Suprapubic skin (tissue), 4 donors: ENCODE data around the gene SIK2. TPM values are rescaled to one million over a fixed set of nuclear protein-coding genes. Genes with fewer than 3 reads are reported as not detected.

ENCODE experiments used
- DNase-seq, 2 donors: peaks; one replicate each; pipeline ENCODE4 v3.0.0-alpha.2; 2019; ENCODE audit warnings: low spot score in 2 of 2
- H3K27ac ChIP-seq: fragments of 200-600 bp; sonication (generic); one replicate; pipeline ENCODE4 v1.5.1; 2019
- H3K27me3 ChIP-seq: fragments of 200-600 bp; sonication (generic); one replicate; pipeline ENCODE4 v1.5.1; 2019
- H3K36me3 ChIP-seq: fragments of 200-600 bp; sonication (generic); one replicate; pipeline ENCODE4 v1.5.1; 2019
- H3K4me1 ChIP-seq: fragments of 200-600 bp; sonication (generic); one replicate; pipeline ENCODE4 v1.5.1; 2019
- H3K4me3 ChIP-seq: fragments of 200-600 bp; sonication (generic); one replicate; pipeline ENCODE4 v1.5.1; 2019; ENCODE audit warnings: mild to moderate bottlenecking
- H3K9me3 ChIP-seq: fragments of 200-600 bp; sonication (generic); one replicate; pipeline ENCODE4 v1.5.1; 2019
- CTCF ChIP-seq, 2 donors: fragments of 200-600 bp in 1 of 2; fragments of 450-650 bp in 1 of 2; sonication (generic) in 1 of 2; IDR thresholded peaks; one replicate each; pipeline ENCODE4 v1.5.1; 2016 to 2019; ENCODE audit warnings: antibody characterized with exemption in 2 of 2, mild to moderate bottlenecking in 1 of 2, moderate library complexity in 1 of 2
- EP300 ChIP-seq: sonication (generic); formaldehyde crosslinking; IDR thresholded peaks from one replicate; pipeline ENCODE4 v1.6.1; 2017; ENCODE audit warnings: antibody characterized with exemption
- POLR2A ChIP-seq, 2 donors: fragments of 450-650 bp; IDR thresholded peaks; one replicate each; pipeline ENCODE4 v1.6.1; 2017; ENCODE audit warnings: antibody characterized with exemption in 2 of 2, mild to moderate bottlenecking in 2 of 2, moderate library complexity in 2 of 2
- POLR2AphosphoS5 ChIP-seq, 3 donors: sonication (generic); formaldehyde crosslinking; IDR thresholded peaks; one replicate each; pipeline ENCODE4 v1.6.1; 2017; ENCODE audit warnings: antibody characterized with exemption in 3 of 3
- WGBS: methylation state at CpG from one replicate; pipeline ENCODE4 v1.1.5; 2018; 5-methylcytosine and 5-hydroxymethylcytosine counted together
- total RNA-seq, 4 donors: library from RNA; depleted of rRNA; stranded (reverse); fragments of >200 nt; gene quantifications; one replicate each; pipeline ENCODE4 v1.1.0, GENCODE V29; 2016

Gene SIK2
- total RNA-seq, 4 donors from 2014 or later: 13.9 to 29.0 (median 25.1) TPM

- Histone ChIP-seq H3K4me3 (no peak overlapping the region), H3K36me3 (no peaks in the 10 kb centered on the region), H3K27me3 (no peaks in the 10 kb centered on the region), H3K27ac (no peak overlapping the region), H3K4me1 (no peaks in the 10 kb centered on the region), H3K9me3 (no peaks in the 10 kb centered on the region)
- TF ChIP-seq EP300 (no peak), POLR2AphosphoS5 (IDR thresholded peaks at IDR 0.05) (no peak), POLR2A (IDR thresholded peaks at IDR 0.05) (no peak), CTCF (IDR thresholded peaks at IDR 0.05) (no peak)
- no peak for DNase-seq
These were observed 20.1 kb upstream of the SIK2 start for GRCh38 chr11:111582163-111582562.

- no peak for TF ChIP-seq POLR2A (IDR thresholded peaks at IDR 0.05)
- no peak for TF ChIP-seq CTCF (IDR thresholded peaks at IDR 0.05)
- TF ChIP-seq POLR2AphosphoS5 (IDR thresholded peaks at IDR 0.05): no peak
- TF ChIP-seq EP300: no peak
- Histone ChIP-seq H3K4me3 (no peak overlapping the region), H3K27ac (no peak overlapping the region), H3K4me1 (no peaks in the 10 kb centered on the region), H3K27me3 (no peaks in the 10 kb centered on the region), H3K36me3 (no peaks in the 10 kb centered on the region), H3K9me3 (no peaks in the 10 kb centered on the region)
- WGBS: 76% methylated on average over 4 of the region's 4 CpGs
- no peak for DNase-seq
These were observed 19.4 kb upstream of the SIK2 start for GRCh38 chr11:111582881-111583280.

- 51% methylated on average over 2 of the region's 2 CpGs for WGBS
- Histone ChIP-seq H3K36me3 (no peaks in the 10 kb centered on the region), H3K27ac (no peak overlapping the region), H3K27me3 (no peaks in the 10 kb centered on the region), H3K4me3 (no peak overlapping the region), H3K4me1 (no peaks in the 10 kb centered on the region), H3K9me3 (no peaks in the 10 kb centered on the region)
- no peak for TF ChIP-seq CTCF (IDR thresholded peaks at IDR 0.05)
- no peak for TF ChIP-seq POLR2AphosphoS5 (IDR thresholded peaks at IDR 0.05)
- no peak for TF ChIP-seq POLR2A (IDR thresholded peaks at IDR 0.05)
- no peak for TF ChIP-seq EP300
- no peak for DNase-seq
These were observed 16.9 kb upstream of the SIK2 start for GRCh38 chr11:111585371-111585770.

- Histone ChIP-seq H3K9me3 (no peaks in the 10 kb centered on the region), H3K4me1 (no peaks in the 10 kb centered on the region), H3K36me3 (no peaks in the 10 kb centered on the region), H3K27ac (no peak overlapping the region), H3K4me3 (no peak overlapping the region), H3K27me3 (no peaks in the 10 kb centered on the region)
- peak in 1 of 2 donors; percentile 36 for TF ChIP-seq CTCF (IDR thresholded peaks at IDR 0.05)
- TF ChIP-seq POLR2AphosphoS5 (IDR thresholded peaks at IDR 0.05): no peak
- no peak for DNase-seq
- WGBS: 11% methylated on average over 1 of the region's 1 CpG
These were observed 15.8 kb upstream of the SIK2 start for GRCh38 chr11:111586388-111586831.

GRCh38 chr11:111589114-111589513, 13.1 kb upstream of the SIK2 start:
- no peak overlapping the region for H3K4me3 ChIP-seq
- H3K27me3 ChIP-seq: no peaks in the 10 kb centered on the region
- no peak for TF ChIP-seq POLR2AphosphoS5 (IDR thresholded peaks at IDR 0.05)
- TF ChIP-seq POLR2A (IDR thresholded peaks at IDR 0.05): no peak
- no peak for TF ChIP-seq CTCF (IDR thresholded peaks at IDR 0.05)
- TF ChIP-seq EP300: no peak
- H3K27ac ChIP-seq: no peak overlapping the region
- H3K9me3 ChIP-seq: no peaks in the 10 kb centered on the region
- H3K4me1 ChIP-seq: no peaks in the 10 kb centered on the region
- 71% methylated on average over 2 of the region's 2 CpGs for WGBS
- no peak for DNase-seq
- no peaks in the 10 kb centered on the region for H3K36me3 ChIP-seq
